ENCODE measurements around the gene TBC1D10A.

GRCh38 chr22:30321461-30321860, 5.3 kb downstream of the TBC1D10A start:
- TF ChIP-seq CTCF (IDR thresholded peaks at IDR 0.05) (no peak), EP300 (IDR thresholded peaks at IDR 0.05) (no peak)
